ENCODE results near the gene SRGAP3. TPM values are rescaled to one million over a fixed set of nuclear protein-coding genes. Genes with fewer than 3 reads are reported as not detected.

Gene SRGAP3
- total RNA-seq, 4 donors from 2014 or later: 13.7 to 27.7 (median 18.5) TPM

DNA sequence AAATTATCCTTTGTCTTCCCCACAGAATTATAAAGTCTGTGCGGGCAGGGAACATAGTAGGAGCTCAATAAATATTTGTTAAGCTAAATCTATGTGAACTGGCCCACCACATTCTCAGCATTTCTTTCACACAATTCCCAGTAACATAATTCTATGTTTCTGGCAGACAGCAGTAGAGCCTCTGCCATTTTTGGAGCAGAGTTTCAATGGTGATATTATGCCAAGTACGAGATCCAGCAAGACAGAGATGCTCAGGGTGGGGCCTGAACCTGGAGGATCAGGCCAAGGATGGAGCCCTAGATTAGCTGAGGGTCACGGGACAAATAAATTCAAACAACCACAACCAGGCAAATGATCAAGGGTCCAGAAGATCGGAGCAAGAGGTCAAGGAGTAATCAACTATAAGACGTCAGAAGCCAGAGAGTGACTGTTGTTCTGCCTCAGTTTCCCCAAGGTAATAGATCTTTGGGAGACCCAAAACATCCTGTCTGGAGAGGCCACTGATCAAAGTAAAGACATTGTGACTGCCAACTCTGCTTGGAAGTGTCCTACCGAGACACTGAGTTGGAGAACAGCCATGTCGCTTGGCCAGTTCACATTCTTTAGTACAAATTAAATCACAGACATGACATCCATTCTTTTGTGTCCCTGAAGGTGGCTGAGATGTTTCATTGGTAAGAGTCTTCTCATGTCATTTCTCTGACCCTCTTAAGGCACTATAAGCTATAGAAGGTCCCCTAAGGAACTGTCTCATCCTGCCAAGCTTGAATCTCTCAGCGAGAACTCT is 15.4 kb downstream of the SRGAP3 start:
- 71 to 75% methylated on average over 8 of the region's 8 CpGs for WGBS, 2 donors
- no peak overlapping the region for H3K4me3 ChIP-seq (ENCODE audit: low read depth, poor library complexity, severe bottlenecking)
- TF ChIP-seq POLR2A (IDR thresholded peaks at IDR 0.05): no peak
- TF ChIP-seq, protein P1, sequence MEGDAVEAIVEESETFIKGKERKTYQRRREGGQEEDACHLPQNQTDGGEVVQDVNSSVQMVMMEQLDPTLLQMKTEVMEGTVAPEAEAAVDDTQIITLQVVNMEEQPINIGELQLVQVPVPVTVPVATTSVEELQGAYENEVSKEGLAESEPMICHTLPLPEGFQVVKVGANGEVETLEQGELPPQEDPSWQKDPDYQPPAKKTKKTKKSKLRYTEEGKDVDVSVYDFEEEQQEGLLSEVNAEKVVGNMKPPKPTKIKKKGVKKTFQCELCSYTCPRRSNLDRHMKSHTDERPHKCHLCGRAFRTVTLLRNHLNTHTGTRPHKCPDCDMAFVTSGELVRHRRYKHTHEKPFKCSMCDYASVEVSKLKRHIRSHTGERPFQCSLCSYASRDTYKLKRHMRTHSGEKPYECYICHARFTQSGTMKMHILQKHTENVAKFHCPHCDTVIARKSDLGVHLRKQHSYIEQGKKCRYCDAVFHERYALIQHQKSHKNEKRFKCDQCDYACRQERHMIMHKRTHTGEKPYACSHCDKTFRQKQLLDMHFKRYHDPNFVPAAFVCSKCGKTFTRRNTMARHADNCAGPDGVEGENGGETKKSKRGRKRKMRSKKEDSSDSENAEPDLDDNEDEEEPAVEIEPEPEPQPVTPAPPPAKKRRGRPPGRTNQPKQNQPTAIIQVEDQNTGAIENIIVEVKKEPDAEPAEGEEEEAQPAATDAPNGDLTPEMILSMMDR (IDR thresholded peaks at IDR 0.05): no peak
- no peak for DNase-seq (ENCODE audit: low spot score in 2 of 2)
- intact Hi-C loops (cut with DNase I; ENCODE audit: low total_unique reads): no loop called here

DNA sequence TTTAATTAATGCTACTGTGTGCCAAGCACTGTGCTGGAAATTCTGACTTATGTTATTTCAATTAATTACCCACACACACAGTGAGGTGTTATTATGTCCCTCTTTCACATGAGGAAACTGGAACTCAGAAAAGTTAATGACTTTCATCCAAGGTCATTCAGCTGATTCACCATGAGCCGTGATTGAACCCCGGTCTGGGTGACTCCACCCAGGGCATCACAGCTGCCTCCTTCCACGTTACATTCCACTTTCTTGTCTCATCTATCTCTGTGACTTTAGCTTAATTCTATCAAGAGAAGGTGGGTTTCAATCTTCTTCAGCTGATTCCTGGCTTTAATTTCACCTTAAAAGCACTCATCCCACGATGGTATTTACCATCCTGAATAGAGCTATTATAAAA is 16.3 kb downstream of the SRGAP3 start:
- 71 to 78% methylated on average over 4 of the region's 4 CpGs for WGBS, 2 donors
- H3K4me3 ChIP-seq (ENCODE audit: low read depth, poor library complexity, severe bottlenecking): no peak overlapping the region
- DNase-seq (ENCODE audit: low spot score in 2 of 2): no peak
- intact Hi-C loops (cut with DNase I; ENCODE audit: low total_unique reads): no loop called here
- TF ChIP-seq, protein P1 (IDR thresholded peaks at IDR 0.05): no peak
- no peak for TF ChIP-seq POLR2A (IDR thresholded peaks at IDR 0.05)

DNA sequence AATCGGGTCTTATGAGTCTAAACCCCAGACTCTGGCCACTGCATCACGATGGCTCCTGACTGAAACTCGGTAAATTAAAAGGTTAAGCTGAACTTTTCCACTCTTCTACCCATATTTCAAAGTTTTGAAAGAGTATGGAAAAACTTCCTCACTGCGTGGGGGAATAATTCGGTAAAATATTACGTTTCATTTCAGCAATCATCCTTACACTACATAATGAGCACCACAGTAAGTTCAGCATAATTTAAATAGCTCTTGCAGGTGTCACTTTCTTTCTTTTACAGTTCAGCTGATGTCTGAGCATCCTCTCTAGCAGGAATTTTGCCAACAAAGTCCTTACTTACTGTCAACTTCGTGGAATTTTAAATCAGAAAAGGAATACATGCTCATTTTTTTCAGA is 17.5 kb downstream of the SRGAP3 start:
- 84 to 89% methylated on average over 7 of the region's 7 CpGs for WGBS, 2 donors
- intact Hi-C loops (cut with DNase I; ENCODE audit: low total_unique reads): no loop called here
- TF ChIP-seq, protein P1 (IDR thresholded peaks at IDR 0.05): no peak
- no peak for TF ChIP-seq POLR2A (IDR thresholded peaks at IDR 0.05)
- no peak for DNase-seq (ENCODE audit: low spot score in 2 of 2)
- no peak overlapping the region for H3K4me3 ChIP-seq (ENCODE audit: low read depth, poor library complexity, severe bottlenecking)

DNA sequence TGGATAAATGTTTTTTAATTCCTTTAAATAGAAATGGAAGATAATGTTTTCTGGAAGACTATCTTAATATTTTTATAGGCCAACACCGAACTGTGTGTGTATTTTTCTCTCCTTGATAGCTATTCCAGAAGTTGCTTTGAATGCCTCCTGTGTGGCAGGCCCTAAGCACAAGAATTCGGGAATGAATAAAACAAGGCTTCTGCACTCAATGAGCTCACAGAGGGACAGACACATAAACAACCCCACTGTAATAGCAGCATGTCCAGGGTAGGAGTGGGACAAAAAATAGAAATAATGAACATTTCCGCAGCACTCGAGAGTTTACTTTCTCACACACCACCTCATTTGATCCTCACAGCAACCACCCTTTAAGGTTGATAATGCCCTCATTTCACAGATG is 18.0 kb downstream of the SRGAP3 start:
- no peak for DNase-seq (ENCODE audit: low spot score in 2 of 2)
- intact Hi-C loops (cut with DNase I; ENCODE audit: low total_unique reads): no loop called here
- no peak overlapping the region for H3K4me3 ChIP-seq (ENCODE audit: low read depth, poor library complexity, severe bottlenecking)
- TF ChIP-seq, protein P1 (IDR thresholded peaks at IDR 0.05): no peak
- TF ChIP-seq POLR2A (IDR thresholded peaks at IDR 0.05): no peak
- WGBS, 2 donors: 86 to 87% methylated on average over 4 of the region's 4 CpGs

DNA sequence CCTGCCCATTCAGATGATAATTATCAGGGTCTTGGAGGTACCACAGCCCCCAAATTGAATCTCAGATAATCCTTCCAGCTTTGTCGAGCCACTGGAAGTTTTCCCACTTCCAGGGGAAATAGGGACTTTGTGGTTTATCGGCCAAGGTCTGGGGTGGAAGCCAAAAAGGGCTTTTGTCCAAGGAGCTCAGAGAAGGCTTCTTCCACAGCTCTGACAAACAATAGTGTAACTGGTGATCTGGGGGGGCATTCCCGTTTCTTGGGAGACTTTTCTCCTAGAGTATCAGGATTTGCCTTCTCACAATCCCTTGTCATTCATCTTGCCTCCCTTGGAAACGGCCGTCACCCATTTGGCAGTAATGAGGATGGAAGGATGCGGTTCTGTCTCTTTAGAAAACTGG is 18.4 kb downstream of the SRGAP3 start:
- H3K4me3 ChIP-seq (ENCODE audit: low read depth, poor library complexity, severe bottlenecking): no peak overlapping the region
- 61 to 68% methylated on average over 6 of the region's 6 CpGs for WGBS, 2 donors
- no peak for TF ChIP-seq POLR2A (IDR thresholded peaks at IDR 0.05)
- no peak for DNase-seq (ENCODE audit: low spot score in 2 of 2)
- intact Hi-C loops (cut with DNase I; ENCODE audit: low total_unique reads): no loop called here

DNA sequence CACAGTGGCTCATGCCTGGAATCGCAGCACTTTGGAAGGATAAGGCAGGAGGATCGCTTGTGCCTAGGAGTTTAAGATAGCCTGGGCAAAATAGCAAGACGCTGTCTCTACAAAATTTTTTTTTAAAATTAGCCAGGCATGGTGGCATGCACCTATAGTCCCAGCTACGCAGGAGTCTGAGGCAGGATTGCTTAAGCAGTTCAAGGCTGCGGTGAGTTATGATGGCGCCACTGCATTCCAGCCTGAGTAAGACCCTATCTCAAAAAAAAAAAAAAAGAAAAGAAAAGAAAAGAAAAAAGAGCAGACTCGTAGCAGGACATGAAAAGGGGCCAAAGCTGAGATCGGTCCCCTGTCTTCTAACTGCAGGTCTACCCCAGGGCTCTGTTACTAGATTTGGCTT is 18.9 kb downstream of the SRGAP3 start:
- 87 to 90% methylated on average over 8 of the region's 8 CpGs for WGBS, 2 donors
- TF ChIP-seq, protein P1 (IDR thresholded peaks at IDR 0.05): no peak
- no peak for TF ChIP-seq POLR2A (IDR thresholded peaks at IDR 0.05)
- no peak overlapping the region for H3K4me3 ChIP-seq (ENCODE audit: low read depth, poor library complexity, severe bottlenecking)
- DNase-seq (ENCODE audit: low spot score in 2 of 2): no peak
- intact Hi-C loops (cut with DNase I; ENCODE audit: low total_unique reads): no loop called here

Data from lower leg skin (tissue), 4 donors.